GM19438 (cell line): ENCODE results near the gene UQCRC1.

Source experiments
- ATAC-seq: cut with Tn5 transposase; IDR thresholded peaks from one replicate; pipeline ENCODE4 v1.9.1; 2021; ENCODE audit warnings: low read depth; ENCODE audit not compliant: unreplicated experiment

The UQCRC1 gene

DNA sequence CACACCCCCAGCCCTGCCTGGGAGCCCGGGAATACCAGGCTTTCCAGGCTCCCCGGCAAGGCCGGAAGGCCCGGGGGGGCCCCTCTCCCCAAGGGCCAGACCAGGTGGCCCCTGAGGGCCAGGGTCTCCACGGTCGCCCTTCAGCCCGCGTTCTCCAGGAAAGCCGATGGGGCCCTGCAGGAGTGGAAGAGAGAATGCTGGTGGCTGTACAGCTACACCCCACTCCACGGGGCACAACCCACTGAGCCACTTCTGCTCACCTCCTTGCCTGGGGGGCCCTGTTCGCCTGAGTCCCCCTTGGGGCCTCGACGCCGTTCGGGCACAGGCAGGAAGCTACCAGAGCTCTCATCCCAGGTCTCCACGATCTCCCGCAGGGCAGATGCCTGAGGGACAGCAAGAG lies 34.1 kb downstream of the UQCRC1 start:
- no peak for ATAC-seq

GRCh38 chr3:48573973-48574585 lies 35.4 kb downstream of the UQCRC1 start:
- ATAC-seq: no peak

- no peak for ATAC-seq
Observed at GRCh38 chr3:48572517-48572916, 36.9 kb downstream of the UQCRC1 start.

DNA sequence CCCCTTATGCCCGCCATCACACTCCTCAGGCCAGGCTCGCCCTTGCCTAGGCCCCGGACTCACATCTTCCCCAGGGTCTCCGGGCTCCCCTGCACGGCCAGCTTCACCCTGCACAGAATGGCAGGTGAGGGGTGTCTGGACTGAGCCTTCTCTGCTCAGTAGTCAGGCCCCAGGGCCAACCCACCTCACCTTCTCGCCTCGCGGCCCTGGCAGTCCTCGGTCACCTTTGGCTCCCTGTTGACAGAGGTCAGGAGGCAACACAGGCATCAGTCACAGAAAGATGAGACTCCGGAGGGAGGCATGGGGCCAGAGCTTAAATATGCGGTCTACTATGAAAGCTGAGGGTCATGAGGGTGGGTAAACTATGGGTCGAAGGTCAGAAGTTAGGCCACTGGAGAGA lies 37.5 kb downstream of the UQCRC1 start:
- ATAC-seq: no peak

- ATAC-seq: no peak
Observed at GRCh38 chr3:48569808-48570450, 39.5 kb downstream of the UQCRC1 start.

GRCh38 chr3:48569400-48569799 lies 40.0 kb downstream of the UQCRC1 start:
- ATAC-seq: no peak

DNA sequence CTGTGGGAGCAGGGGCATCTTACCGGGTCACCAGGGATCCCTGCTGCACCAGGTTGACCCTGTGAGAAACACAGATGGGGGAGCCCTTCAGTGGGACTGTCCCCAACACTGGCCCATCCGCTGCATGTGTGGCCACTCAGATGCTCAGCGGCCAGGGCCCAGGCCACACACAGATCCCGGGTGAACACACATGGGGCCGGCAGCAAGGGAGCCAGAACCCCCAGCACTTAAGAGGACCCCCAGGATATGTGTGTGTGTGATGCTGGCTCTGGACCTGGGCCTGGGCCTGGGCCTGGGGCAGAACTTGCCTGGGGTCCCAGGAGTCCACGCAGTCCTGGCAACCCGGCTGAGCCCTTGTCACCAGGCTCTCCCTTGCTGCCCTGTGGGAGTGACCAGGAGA lies 41.0 kb downstream of the UQCRC1 start:
- no peak for ATAC-seq

DNA sequence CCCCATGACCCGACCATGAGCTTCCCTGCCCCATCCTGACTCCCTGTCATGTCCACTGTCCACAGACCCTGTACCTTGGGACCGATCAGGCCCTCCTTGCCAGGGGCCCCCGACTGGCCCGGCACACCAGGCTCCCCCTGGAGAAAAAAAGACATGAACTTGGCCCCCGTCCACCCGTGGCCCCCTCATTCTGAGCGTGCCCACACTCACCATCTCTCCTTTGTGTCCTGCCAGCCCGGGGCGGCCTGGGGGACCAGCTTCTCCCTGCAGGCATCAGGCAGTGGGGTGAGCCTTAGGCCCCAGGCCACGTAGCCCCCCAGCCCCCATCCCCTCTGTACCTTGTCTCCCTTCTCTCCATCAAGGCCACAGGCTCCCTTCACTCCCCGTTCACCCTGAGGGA lies 41.9 kb downstream of the UQCRC1 start:
- ATAC-seq: no peak

DNA sequence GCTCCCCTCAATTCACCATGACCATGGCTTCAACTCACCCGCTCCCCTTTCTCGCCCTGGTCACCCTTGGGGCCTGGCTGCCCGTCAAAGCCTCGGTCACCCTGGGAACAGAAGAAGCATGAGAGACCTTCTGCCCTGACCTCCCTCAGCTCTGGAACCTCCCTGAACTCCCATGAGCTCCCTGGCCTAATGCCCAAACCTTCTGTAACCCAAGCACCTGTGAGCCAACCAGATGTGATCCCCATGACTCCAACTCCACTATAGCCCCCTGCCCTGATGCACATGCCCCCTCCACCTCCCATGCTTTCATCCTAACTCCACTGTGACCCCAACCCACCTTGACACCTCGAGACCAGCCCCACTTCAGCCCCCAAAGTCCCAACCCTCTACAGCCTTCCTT lies 42.4 kb downstream of the UQCRC1 start:
- no peak for ATAC-seq

DNA sequence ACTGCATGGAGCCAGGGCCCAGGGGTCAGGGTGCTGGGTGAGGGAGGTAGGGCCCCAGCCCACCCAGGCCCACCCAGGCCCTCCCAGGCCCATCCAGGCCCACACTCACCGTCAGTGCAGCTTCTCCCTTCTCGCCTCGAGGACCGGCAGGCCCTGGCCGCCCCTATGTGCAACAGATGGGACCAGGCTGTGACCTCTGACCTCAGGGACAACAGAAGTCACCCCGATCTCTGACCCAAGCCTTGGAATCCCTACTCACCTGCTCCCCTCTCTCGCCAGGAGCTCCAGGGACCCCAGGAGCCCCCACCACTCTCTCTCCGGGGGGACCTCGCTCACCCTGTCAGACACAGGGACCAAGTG lies 43.1 kb downstream of the UQCRC1 start:
- ATAC-seq: no peak

GRCh38 chr3:48565591-48566400 lies 43.6 kb downstream of the UQCRC1 start:
- ATAC-seq: no peak

DNA sequence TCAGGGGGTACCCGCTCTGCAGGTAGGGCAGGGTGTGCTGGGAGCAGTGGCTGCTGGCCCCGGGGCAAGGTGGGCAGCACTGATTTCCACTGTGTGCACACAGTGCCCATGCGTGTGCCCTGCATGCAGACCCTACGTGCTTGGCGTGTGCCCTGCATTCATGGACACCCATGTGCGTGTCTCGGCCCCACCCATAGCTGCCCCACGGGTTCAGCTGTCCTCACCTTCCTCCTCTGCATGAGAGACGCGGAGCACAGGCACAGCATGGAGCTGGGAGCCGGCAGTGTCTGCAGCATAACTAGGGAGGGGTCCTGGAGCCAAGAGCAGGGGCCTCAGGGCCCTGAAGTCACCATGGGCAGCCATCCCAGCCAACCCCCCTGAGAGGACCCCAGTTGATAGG lies 44.3 kb downstream of the UQCRC1 start:
- no peak for ATAC-seq

- no peak for ATAC-seq
Observed at GRCh38 chr3:48564667-48565066, 44.8 kb downstream of the UQCRC1 start.

GRCh38 chr3:48564022-48564421 lies 45.4 kb downstream of the UQCRC1 start:
- no peak for ATAC-seq

DNA sequence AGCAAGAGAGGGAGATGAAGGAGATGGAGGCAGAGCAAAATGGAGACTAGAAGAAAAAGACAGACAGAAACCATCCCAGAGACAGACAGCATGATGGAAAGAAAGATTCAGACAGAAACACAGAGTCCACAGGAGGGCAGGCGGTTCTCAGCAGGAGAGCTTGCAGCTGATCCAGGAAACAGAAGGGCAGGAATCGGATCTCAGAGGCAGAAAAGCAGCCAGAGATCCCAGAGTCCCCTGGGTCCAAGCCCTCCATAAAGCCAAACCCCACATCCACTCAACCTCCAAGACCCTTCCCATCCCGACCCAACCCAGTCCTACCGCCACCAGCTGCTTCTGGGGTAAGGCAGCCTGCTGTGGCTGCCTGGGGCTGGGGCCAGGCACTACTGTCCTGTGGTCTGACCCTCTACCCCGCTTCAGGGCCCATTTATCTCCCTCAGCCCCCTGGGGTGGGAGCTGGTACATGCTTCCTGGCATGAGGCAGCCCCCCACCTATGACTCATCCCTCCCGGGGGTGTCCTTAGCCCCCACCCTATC lies 46.0 kb downstream of the UQCRC1 start, which contains the start of gene UCN2:
TSS of gene UCN2 (minus strand) at position 400 of the 537 bp plus-strand sequence. CDS start 657 bp downstream, outside the sequence.
- no peak for ATAC-seq

DNA sequence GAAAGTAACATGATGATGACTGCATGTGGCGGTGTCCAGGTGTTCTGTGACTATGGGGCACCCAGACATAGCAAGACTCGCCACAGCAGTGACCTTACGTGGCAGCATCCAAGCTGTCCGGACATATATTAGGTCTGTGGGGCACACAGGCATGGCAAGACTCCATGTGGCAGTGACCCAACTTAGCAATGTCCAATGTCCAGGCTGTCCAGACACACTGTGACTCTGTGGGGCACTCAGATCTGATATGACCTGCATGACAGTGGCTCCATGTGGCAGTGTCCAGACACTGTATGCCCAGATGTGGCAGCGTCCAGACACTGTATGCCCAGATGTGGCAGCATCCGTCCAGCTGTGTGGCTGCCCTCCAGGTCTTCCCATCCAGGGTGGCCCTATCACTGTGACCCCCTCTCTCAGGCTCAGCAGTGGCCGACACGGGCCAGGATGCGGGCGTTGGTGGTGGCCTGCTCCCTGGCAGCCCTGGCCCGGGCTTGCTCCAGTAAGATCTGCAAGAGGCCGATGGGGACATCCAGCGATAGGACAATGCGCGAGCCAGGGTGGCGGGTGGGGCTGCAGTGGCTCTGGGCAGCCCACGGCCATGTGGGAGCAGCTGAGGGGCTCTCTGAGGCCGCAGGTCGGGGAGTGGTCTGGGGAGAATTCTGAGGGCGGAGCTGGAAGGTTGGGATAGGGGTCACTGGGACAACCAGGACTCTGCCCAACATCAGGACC lies 46.9 kb downstream of the UQCRC1 start:
- no peak for ATAC-seq

GRCh38 chr3:48561045-48561736 lies 48.3 kb downstream of the UQCRC1 start:
- no peak for ATAC-seq

- no peak for ATAC-seq
Observed at GRCh38 chr3:48560648-48561018, 48.8 kb downstream of the UQCRC1 start.

DNA sequence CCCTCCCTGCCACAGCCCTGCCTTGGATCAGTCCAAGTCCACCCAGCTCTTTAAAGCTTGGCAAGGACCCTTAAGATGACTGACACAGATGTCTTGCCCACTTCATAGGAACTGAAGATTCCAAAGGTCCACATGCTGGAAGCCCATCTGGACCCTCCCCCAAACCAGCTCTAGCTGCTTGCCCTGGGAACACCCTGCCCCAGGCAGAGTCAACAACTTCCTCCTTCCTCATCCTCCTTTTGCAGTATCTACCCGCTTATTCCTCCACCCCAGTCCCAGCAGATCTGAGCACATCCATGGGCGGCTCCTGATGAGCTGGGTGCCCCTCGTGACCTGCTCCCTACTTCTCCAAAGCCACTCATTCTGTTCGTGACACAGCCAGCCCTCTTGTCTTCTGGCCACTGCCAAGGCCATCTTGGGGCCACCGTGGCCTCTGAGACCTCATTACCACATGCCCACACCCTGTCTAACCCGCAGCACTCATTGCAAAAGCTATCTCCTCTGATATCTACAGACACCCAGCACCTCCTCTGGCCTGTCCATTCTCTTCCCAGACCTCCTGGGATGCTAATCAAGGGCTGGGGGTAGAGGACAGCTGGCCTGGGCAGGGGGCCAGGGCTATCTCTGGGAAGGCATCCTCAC lies 50.8 kb downstream of the UQCRC1 start:
- no peak for ATAC-seq
